GM18858 (cell line): Measurements from ENCODE around the gene PDE4D.
"Not testable (repeated sequence)": the region's sequence is repeated elsewhere in the genome, so short reads cannot be mapped to it uniquely, and the experiment has no call there.

Experiments
- ATAC-seq: cut with Tn5 transposase; IDR thresholded peaks from one replicate; pipeline ENCODE4 v1.9.1; 2021; ENCODE audit not compliant: unreplicated experiment

Gene PDE4D

GRCh38 chr5:59002162-59002825 is 891.2 kb downstream of the PDE4D start:
- no peak for ATAC-seq

GRCh38 chr5:59001716-59002115 is 891.8 kb downstream of the PDE4D start:
- ATAC-seq: no peak

GRCh38 chr5:59001154-59001553 is 892.4 kb downstream of the PDE4D start:
- no peak for ATAC-seq

- ATAC-seq: no peak
Measured at GRCh38 chr5:59000211-59000610, 893.3 kb downstream of the PDE4D start.

GRCh38 chr5:58999804-59000203 is 893.7 kb downstream of the PDE4D start:
- no peak for ATAC-seq

- ATAC-seq: no peak
Measured at GRCh38 chr5:58998544-58998943, 895.0 kb downstream of the PDE4D start.

- ATAC-seq: not testable (repeated sequence)
Measured at GRCh38 chr5:58995779-58996178, 897.7 kb downstream of the PDE4D start.

- ATAC-seq: no peak
Measured at GRCh38 chr5:58993461-58993860, 900.1 kb downstream of the PDE4D start.

GRCh38 chr5:58988938-58989337 is 904.6 kb downstream of the PDE4D start:
- ATAC-seq: no peak

- no peak for ATAC-seq
Measured at GRCh38 chr5:58987193-58987592, 906.3 kb downstream of the PDE4D start.

- no peak for ATAC-seq
Measured at GRCh38 chr5:58986281-58986680, 907.2 kb downstream of the PDE4D start.

GRCh38 chr5:58985759-58986158 is 907.8 kb downstream of the PDE4D start:
- no peak for ATAC-seq

GRCh38 chr5:58985311-58985710 is 908.2 kb downstream of the PDE4D start:
- ATAC-seq: no peak

GRCh38 chr5:58983526-58984452 is 909.7 kb downstream of the PDE4D start:
- no peak for ATAC-seq

GRCh38 chr5:58980890-58981289 is 912.6 kb downstream of the PDE4D start:
- no peak for ATAC-seq

GRCh38 chr5:58979090-58979489 is 914.4 kb downstream of the PDE4D start:
- ATAC-seq: no peak

- no peak for ATAC-seq
Measured at GRCh38 chr5:58974601-58975000, 918.9 kb downstream of the PDE4D start.

- no peak for ATAC-seq
Measured at GRCh38 chr5:58974083-58974482, 919.4 kb downstream of the PDE4D start.

GRCh38 chr5:58972301-58972700 is 921.2 kb downstream of the PDE4D start:
- no peak for ATAC-seq

- no peak for ATAC-seq
Measured at GRCh38 chr5:58970766-58971165, 922.8 kb downstream of the PDE4D start.

GRCh38 chr5:58969795-58970194 is 923.7 kb downstream of the PDE4D start:
- no peak for ATAC-seq

- no peak for ATAC-seq
Measured at GRCh38 chr5:58969253-58969652, 924.3 kb downstream of the PDE4D start.
